Suprapubic skin (tissue), 4 donors: ENCODE data around the gene MT1X. TPM values are rescaled to one million over a fixed set of nuclear protein-coding genes. Genes with fewer than 3 reads are reported as not detected.
"Not testable (repeated sequence)": the region's sequence is repeated elsewhere in the genome, so short reads cannot be mapped to it uniquely, and the experiment has no call there.

Experiments
- DNase-seq, 2 donors: peaks; one replicate each; pipeline ENCODE4 v3.0.0-alpha.2; 2019; ENCODE audit warnings: low spot score in 2 of 2
- H3K27ac ChIP-seq: fragments of 200-600 bp; sonication (generic); one replicate; pipeline ENCODE4 v1.5.1; 2019
- H3K27me3 ChIP-seq: fragments of 200-600 bp; sonication (generic); one replicate; pipeline ENCODE4 v1.5.1; 2019
- H3K36me3 ChIP-seq: fragments of 200-600 bp; sonication (generic); one replicate; pipeline ENCODE4 v1.5.1; 2019
- H3K4me1 ChIP-seq: fragments of 200-600 bp; sonication (generic); one replicate; pipeline ENCODE4 v1.5.1; 2019
- H3K4me3 ChIP-seq: fragments of 200-600 bp; sonication (generic); one replicate; pipeline ENCODE4 v1.5.1; 2019; ENCODE audit warnings: mild to moderate bottlenecking
- H3K9me3 ChIP-seq: fragments of 200-600 bp; sonication (generic); one replicate; pipeline ENCODE4 v1.5.1; 2019
- CTCF ChIP-seq, 2 donors: fragments of 200-600 bp in 1 of 2; fragments of 450-650 bp in 1 of 2; sonication (generic) in 1 of 2; IDR thresholded peaks; one replicate each; pipeline ENCODE4 v1.5.1; 2016 to 2019; ENCODE audit warnings: antibody characterized with exemption in 2 of 2, mild to moderate bottlenecking in 1 of 2, moderate library complexity in 1 of 2
- EP300 ChIP-seq: sonication (generic); formaldehyde crosslinking; IDR thresholded peaks from one replicate; pipeline ENCODE4 v1.6.1; 2017; ENCODE audit warnings: antibody characterized with exemption
- POLR2A ChIP-seq, 2 donors: fragments of 450-650 bp; IDR thresholded peaks; one replicate each; pipeline ENCODE4 v1.6.1; 2017; ENCODE audit warnings: antibody characterized with exemption in 2 of 2, mild to moderate bottlenecking in 2 of 2, moderate library complexity in 2 of 2
- POLR2AphosphoS5 ChIP-seq, 3 donors: sonication (generic); formaldehyde crosslinking; IDR thresholded peaks; one replicate each; pipeline ENCODE4 v1.6.1; 2017; ENCODE audit warnings: antibody characterized with exemption in 3 of 3
- WGBS: methylation state at CpG from one replicate; pipeline ENCODE4 v1.1.5; 2018; 5-methylcytosine and 5-hydroxymethylcytosine counted together
- total RNA-seq, 4 donors: library from RNA; depleted of rRNA; stranded (reverse); fragments of >200 nt; gene quantifications; one replicate each; pipeline ENCODE4 v1.1.0, GENCODE V29; 2016

Gene MT1X
- total RNA-seq, 4 donors from 2014 or later = 2,588 to 6,426 (median 4,304) TPM

GRCh38 chr16:56667581-56668571, 14.4 kb upstream of the MT1X start, which contains the start of gene MT1G:
Gene MT1G (minus strand): TSS chr16:56668065. CDS start chr16:56667993, 72 bp downstream.
- Histone ChIP-seq H3K27me3 (peaks cover 53% of the 10 kb centered on the region), H3K27ac (no peak within 1 kb of the TSS)
- WGBS = 38% methylated on average over 12 of the region's 46 CpGs

GRCh38 chr16:56669005-56669839, 13.0 kb upstream of the MT1X start, which contains the start of gene MT1H:
Gene MT1H (plus strand): TSS chr16:56669814. CDS start chr16:56669885, 71 bp downstream.
- Histone ChIP-seq H3K27ac (no peak within 1 kb of the TSS), H3K4me1 (peaks cover 39% of the 10 kb centered on the region), H3K27me3 (peaks cover 45% of the 10 kb centered on the region), H3K4me3 (peak within 1 kb of the TSS; percentile 21), H3K9me3 (no peaks in the 10 kb centered on the region), H3K36me3 (no peaks in the 10 kb centered on the region)
- TF ChIP-seq POLR2AphosphoS5 (IDR thresholded peaks at IDR 0.05) = no peak
- no peak for TF ChIP-seq CTCF (IDR thresholded peaks at IDR 0.05)
- no peak for TF ChIP-seq EP300
- TF ChIP-seq POLR2A (IDR thresholded peaks at IDR 0.05) = no peak
- WGBS = 31% methylated on average over 21 of the region's 38 CpGs
- peak in 1 of 2 donors; percentile 74 for DNase-seq

More at GRCh38 chr16:56667581-56668571, 14.4 kb upstream of the MT1X start, which contains the start of gene MT1G:
- Histone ChIP-seq H3K4me3 (peak within 1 kb of the TSS; percentile 32), H3K36me3 (no peaks in the 10 kb centered on the region), H3K4me1 (peaks cover 44% of the 10 kb centered on the region), H3K9me3 (no peaks in the 10 kb centered on the region)
- DNase-seq = peak in 1 of 2 donors; percentile 84
- TF ChIP-seq POLR2A (IDR thresholded peaks at IDR 0.05) (peak in 1 of 2 donors; percentile 68), CTCF (IDR thresholded peaks at IDR 0.05) (no peak)

- peak in 1 of 2 donors; percentile 61 for DNase-seq
- Histone ChIP-seq H3K9me3 (no peaks in the 10 kb centered on the region), H3K27ac (no peak overlapping the region), H3K4me1 (peaks cover 39% of the 10 kb centered on the region), H3K27me3 (peaks cover 39% of the 10 kb centered on the region), H3K4me3 (peak overlapping the region; percentile 21), H3K36me3 (no peaks in the 10 kb centered on the region)
- TF ChIP-seq POLR2AphosphoS5 (IDR thresholded peaks at IDR 0.05) (no peak), EP300 (no peak), POLR2A (IDR thresholded peaks at IDR 0.05) (no peak), CTCF (IDR thresholded peaks at IDR 0.05) (no peak)
- 50% methylated on average over 16 of the region's 19 CpGs for WGBS
Measured at GRCh38 chr16:56669840-56670619, 12.2 kb upstream of the MT1X start.

- H3K4me1 ChIP-seq = peaks cover 35% of the 10 kb centered on the region
- no peak overlapping the region for H3K4me3 ChIP-seq
- peaks cover 40% of the 10 kb centered on the region for H3K27me3 ChIP-seq
- no peak for DNase-seq
- TF ChIP-seq CTCF (IDR thresholded peaks at IDR 0.05) = no peak
- TF ChIP-seq POLR2A (IDR thresholded peaks at IDR 0.05) = no peak
- no peak for TF ChIP-seq POLR2AphosphoS5 (IDR thresholded peaks at IDR 0.05)
- no peak for TF ChIP-seq EP300
- no peaks in the 10 kb centered on the region for H3K9me3 ChIP-seq
- H3K36me3 ChIP-seq = no peaks in the 10 kb centered on the region
- 94% methylated on average over 2 of the region's 2 CpGs for WGBS
- no peak overlapping the region for H3K27ac ChIP-seq
Measured at GRCh38 chr16:56670620-56670934, 11.7 kb upstream of the MT1X start.

GRCh38 chr16:56671691-56672090, 10.6 kb upstream of the MT1X start:
- WGBS = 57% methylated on average over 2 of the region's 2 CpGs

GRCh38 chr16:56672171-56672570, 10.1 kb upstream of the MT1X start:
- Histone ChIP-seq H3K27me3 (peaks cover 41% of the 10 kb centered on the region), H3K4me1 (peaks cover 42% of the 10 kb centered on the region)
- 77% methylated on average over 3 of the region's 3 CpGs for WGBS
- DNase-seq, H3K27ac ChIP-seq, H3K4me3 ChIP-seq, H3K36me3 ChIP-seq, H3K9me3 ChIP-seq: not testable (repeated sequence)

More at GRCh38 chr16:56671691-56672090, 10.6 kb upstream of the MT1X start:
- H3K9me3 ChIP-seq, H3K27ac ChIP-seq, H3K4me3 ChIP-seq, H3K36me3 ChIP-seq, DNase-seq: not testable (repeated sequence)
- Histone ChIP-seq H3K27me3 (peaks cover 44% of the 10 kb centered on the region), H3K4me1 (peaks cover 45% of the 10 kb centered on the region)
